CD8-positive, alpha-beta memory T cell (primary cell): ENCODE results near the gene PAX7. TPM values are rescaled to one million over a fixed set of nuclear protein-coding genes. Genes with fewer than 3 reads are reported as not detected.
"Not testable (repeated sequence)": the region's sequence is repeated elsewhere in the genome, so short reads cannot be mapped to it uniquely, and the experiment has no call there.

Experiments
- CTCF ChIA-PET: fragments of 350-600 bp; sonication (Branson Sonifier 250); formaldehyde crosslinking; loops from one replicate; lab custom pipeline; 2021; ENCODE audit warnings: antibody characterized with exemption; lab: Charles Lee
- POLR2A ChIA-PET: fragments of 350-600 bp; sonication (Branson Sonifier 250); formaldehyde crosslinking; loops from one replicate; lab custom pipeline; 2021; ENCODE audit warnings: antibody characterized with exemption; lab: Charles Lee
- DNase-seq, 5 donors: peaks; one replicate each; pipeline versions ENCODE4 v3.0.0 to v3.0.0-alpha.2; 2020 to 2022; ENCODE audit warnings: mixed read lengths in 1 of 5
- H3K27ac ChIP-seq: one replicate; pipeline ENCODE4 v1.7.0; 2013; ENCODE audit warnings: low read depth, mild to moderate bottlenecking, low read length, moderate library complexity
- H3K27me3 ChIP-seq: 2 replicates; pipeline ENCODE4 v1.7.0; 2013; ENCODE audit warnings: low read length, mild to moderate bottlenecking; ENCODE audit not compliant: insufficient read depth, poor library complexity, severe bottlenecking
- H3K36me3 ChIP-seq: 2 replicates; pipeline ENCODE4 v1.7.0; 2013; ENCODE audit warnings: mild to moderate bottlenecking, low read length, moderate library complexity; ENCODE audit not compliant: insufficient read depth
- H3K4me1 ChIP-seq: 2 replicates; pipeline ENCODE4 v1.7.0; 2013; ENCODE audit warnings: mild to moderate bottlenecking, low read length, moderate library complexity; ENCODE audit not compliant: insufficient read depth
- H3K4me3 ChIP-seq: 2 replicates; pipeline ENCODE4 v1.7.0; 2013; ENCODE audit warnings: mild to moderate bottlenecking, low read length
- H3K9me3 ChIP-seq: 2 replicates; pipeline ENCODE4 v1.7.0; 2013; ENCODE audit warnings: mild to moderate bottlenecking, low read length
- H3K27ac Mint-ChIP-seq, 8 donors: one replicate each; pipeline ENCODE4 v1.8.0; 2020 to 2021; ENCODE audit warnings: mixed read lengths in 8 of 8, mild to moderate bottlenecking in 6 of 8, inconsistent platforms in 3 of 8, moderate library complexity in 3 of 8
- H3K27me3 Mint-ChIP-seq, 2 donors: one replicate each; pipeline ENCODE4 v1.8.0; 2020 to 2021; ENCODE audit warnings: mixed read lengths in 2 of 2, mild to moderate bottlenecking in 1 of 2, moderate library complexity in 1 of 2
- H3K36me3 Mint-ChIP-seq, 3 donors: one replicate each; pipeline ENCODE4 v1.8.0; 2020 to 2021; ENCODE audit warnings: mixed read lengths in 3 of 3, inconsistent platforms in 1 of 3, mild to moderate bottlenecking in 1 of 3
- H3K4me1 Mint-ChIP-seq, 3 donors: one replicate each; pipeline ENCODE4 v1.8.0; 2020 to 2021; ENCODE audit warnings: mixed read lengths in 3 of 3, inconsistent platforms in 1 of 3, mild to moderate bottlenecking in 1 of 3
- H3K4me3 Mint-ChIP-seq, 7 donors: one replicate each; pipeline ENCODE4 v1.8.0; 2020 to 2021; ENCODE audit warnings: mixed read lengths in 7 of 7, mild to moderate bottlenecking in 6 of 7, moderate library complexity in 4 of 7, inconsistent platforms in 2 of 7
- H3K9me3 Mint-ChIP-seq, 5 donors: one replicate each; pipeline ENCODE4 v1.8.0; 2020 to 2022; ENCODE audit warnings: mixed read lengths in 5 of 5, mild to moderate bottlenecking in 3 of 5, moderate library complexity in 2 of 5, inconsistent platforms in 1 of 5
- polyA plus RNA-seq: library from polyadenylated mRNA; unstranded; fragments of 300-500 nt; fragmentation: Illumina TruSeq; gene quantifications from one replicate; pipeline ENCODE4 v1.2.3, GENCODE V29; 2021
- total RNA-seq, 2 experiments: library from RNA; stranded (reverse); gene quantifications; one replicate each; pipeline ENCODE4 v1.2.3, GENCODE V29; 2021

PAX7 gene
- total and polyA plus RNA-seq, 3 experiments from 2014 or later = not detected

GRCh38 chr1:18681423-18681835 is 50.8 kb downstream of the PAX7 start:
- H3K36me3 Mint-ChIP-seq = no peaks in the 10 kb centered on the region
- H3K4me1 Mint-ChIP-seq = no peaks in the 10 kb centered on the region
- no peak overlapping the region for H3K4me3 Mint-ChIP-seq
- Histone ChIP-seq H3K4me3 (no peak overlapping the region), H3K27me3 (no peaks in the 10 kb centered on the region), H3K4me1 (no peaks in the 10 kb centered on the region), H3K27ac (no peak overlapping the region), H3K9me3 (no peaks in the 10 kb centered on the region), H3K36me3 (no peaks in the 10 kb centered on the region)
- H3K9me3 Mint-ChIP-seq = no peaks in the 10 kb centered on the region
- no peak overlapping the region for H3K27ac Mint-ChIP-seq
- ChIA-PET CTCF (no interaction called here), POLR2A (no interaction called here)
- H3K27me3 Mint-ChIP-seq = peaks cover 13 to 43% of the 10 kb centered on the region in 2 donors
- peak in 1 of 5 donors; percentile 27 for DNase-seq

GRCh38 chr1:18682375-18682774 is 51.7 kb downstream of the PAX7 start:
- no peaks in the 10 kb centered on the region for H3K36me3 ChIP-seq
- H3K27me3 ChIP-seq = no peaks in the 10 kb centered on the region
- H3K9me3 Mint-ChIP-seq = no peaks in the 10 kb centered on the region
- no peaks in the 10 kb centered on the region for H3K9me3 ChIP-seq
- no peak overlapping the region for H3K27ac ChIP-seq
- no peaks in the 10 kb centered on the region for H3K4me1 ChIP-seq
- no peaks in the 10 kb centered on the region for H3K36me3 Mint-ChIP-seq
- no peak overlapping the region for H3K4me3 ChIP-seq
- ChIA-PET CTCF (no interaction called here), POLR2A (no interaction called here)
- H3K4me1 Mint-ChIP-seq = no peaks in the 10 kb centered on the region
- no peak overlapping the region for H3K27ac Mint-ChIP-seq
- no peak overlapping the region for H3K4me3 Mint-ChIP-seq
- no peak for DNase-seq
- peaks cover 8 to 41% of the 10 kb centered on the region in 2 donors for H3K27me3 Mint-ChIP-seq

GRCh38 chr1:18684303-18684702 is 53.7 kb downstream of the PAX7 start:
- H3K27me3 ChIP-seq = no peaks in the 10 kb centered on the region
- no peak for DNase-seq
- no peak overlapping the region for H3K27ac ChIP-seq
- H3K9me3 ChIP-seq = no peaks in the 10 kb centered on the region
- Mint-ChIP-seq H3K4me1 (no peaks in the 10 kb centered on the region), H3K9me3 (no peaks in the 10 kb centered on the region), H3K27ac (no peak overlapping the region), H3K4me3 (no peak overlapping the region), H3K36me3 (no peaks in the 10 kb centered on the region), H3K27me3 (peaks cover 8 to 44% of the 10 kb centered on the region in 2 donors)
- no peak overlapping the region for H3K4me3 ChIP-seq
- no peaks in the 10 kb centered on the region for H3K4me1 ChIP-seq
- POLR2A ChIA-PET = no interaction called here
- H3K36me3 ChIP-seq = no peaks in the 10 kb centered on the region
- CTCF ChIA-PET = no interaction called here

GRCh38 chr1:18686540-18686939 is 55.9 kb downstream of the PAX7 start:
- no peak overlapping the region for H3K27ac ChIP-seq
- H3K9me3 Mint-ChIP-seq = no peaks in the 10 kb centered on the region
- CTCF ChIA-PET = interaction anchor here (1.2 kb wide), 1 partner anchor 89 kb away, joined by 3 read pairs; no protein-coding TSS in a partner anchor
- H3K27me3 Mint-ChIP-seq = peaks cover 11 to 42% of the 10 kb centered on the region in 2 donors
- H3K27me3 ChIP-seq = no peaks in the 10 kb centered on the region
- H3K36me3 Mint-ChIP-seq = no peaks in the 10 kb centered on the region
- no peaks in the 10 kb centered on the region for H3K9me3 ChIP-seq
- peak overlapping the region in 1 of 8 donors; percentile 23 for H3K27ac Mint-ChIP-seq
- POLR2A ChIA-PET = no interaction called here
- H3K4me3 ChIP-seq = no peak overlapping the region
- no peak overlapping the region for H3K4me3 Mint-ChIP-seq
- no peaks in the 10 kb centered on the region for H3K4me1 ChIP-seq
- H3K4me1 Mint-ChIP-seq = no peaks in the 10 kb centered on the region
- H3K36me3 ChIP-seq = no peaks in the 10 kb centered on the region
- peak in 1 of 5 donors; percentile 34 for DNase-seq

- no peaks in the 10 kb centered on the region for H3K4me1 ChIP-seq
- no peaks in the 10 kb centered on the region for H3K9me3 ChIP-seq
- H3K9me3 Mint-ChIP-seq = no peaks in the 10 kb centered on the region
- no peak overlapping the region for H3K27ac ChIP-seq
- no peak for DNase-seq
- POLR2A ChIA-PET = no interaction called here
- H3K4me3 Mint-ChIP-seq = no peak overlapping the region
- no peaks in the 10 kb centered on the region for H3K4me1 Mint-ChIP-seq
- peaks cover 13 to 48% of the 10 kb centered on the region in 2 donors for H3K27me3 Mint-ChIP-seq
- no peak overlapping the region for H3K27ac Mint-ChIP-seq
- no peak overlapping the region for H3K4me3 ChIP-seq
- CTCF ChIA-PET = no interaction called here
- no peaks in the 10 kb centered on the region for H3K36me3 Mint-ChIP-seq
- no peaks in the 10 kb centered on the region for H3K36me3 ChIP-seq
- H3K27me3 ChIP-seq = no peaks in the 10 kb centered on the region
These were observed 56.6 kb downstream of the PAX7 start for GRCh38 chr1:18687273-18687672.

GRCh38 chr1:18691648-18692047 is 61.0 kb downstream of the PAX7 start:
- Mint-ChIP-seq H3K36me3 (no peaks in the 10 kb centered on the region), H3K4me1 (no peaks in the 10 kb centered on the region), H3K4me3 (no peak overlapping the region), H3K27ac (no peak overlapping the region), H3K27me3 (peaks cover 29 to 47% of the 10 kb centered on the region in 2 donors), H3K9me3 (no peaks in the 10 kb centered on the region)
- Histone ChIP-seq H3K4me3 (no peak overlapping the region), H3K27me3 (peaks cover 3% of the 10 kb centered on the region), H3K9me3 (no peaks in the 10 kb centered on the region), H3K27ac (no peak overlapping the region), H3K36me3 (no peaks in the 10 kb centered on the region), H3K4me1 (no peaks in the 10 kb centered on the region)
- CTCF ChIA-PET = no interaction called here
- POLR2A ChIA-PET = no interaction called here
- DNase-seq = no peak

GRCh38 chr1:18693256-18694098 is 62.8 kb downstream of the PAX7 start:
- no peak for DNase-seq
- Histone ChIP-seq H3K27me3 (peaks cover 3% of the 10 kb centered on the region), H3K36me3 (no peaks in the 10 kb centered on the region), H3K27ac (no peak overlapping the region), H3K9me3 (no peaks in the 10 kb centered on the region), H3K4me3 (no peak overlapping the region), H3K4me1 (no peaks in the 10 kb centered on the region)
- Mint-ChIP-seq H3K4me3 (no peak overlapping the region), H3K27ac (no peak overlapping the region), H3K27me3 (peaks cover 28 to 40% of the 10 kb centered on the region in 2 donors), H3K4me1 (no peaks in the 10 kb centered on the region), H3K9me3 (no peaks in the 10 kb centered on the region), H3K36me3 (no peaks in the 10 kb centered on the region)
- POLR2A ChIA-PET = no interaction called here
- CTCF ChIA-PET = no interaction called here

GRCh38 chr1:18694289-18694688 is 63.6 kb downstream of the PAX7 start:
- peaks cover 26 to 45% of the 10 kb centered on the region in 2 donors for H3K27me3 Mint-ChIP-seq
- DNase-seq, H3K9me3 ChIP-seq, H3K9me3 Mint-ChIP-seq, H3K36me3 ChIP-seq, H3K36me3 Mint-ChIP-seq, H3K27ac Mint-ChIP-seq, H3K4me1 ChIP-seq, H3K27me3 ChIP-seq, H3K27ac ChIP-seq, H3K4me3 Mint-ChIP-seq, H3K4me1 Mint-ChIP-seq, H3K4me3 ChIP-seq, POLR2A ChIA-PET, CTCF ChIA-PET: not testable (repeated sequence)
